Activated CD8-positive, alpha-beta memory T cell treated with anti-CD3 and anti-CD28 coated beads, Interleukin-2, amount 50 U/mL, for 4 hours (primary cell): ENCODE data around the gene SMOC2.

ENCODE experiments used
- DNase-seq: peaks from one replicate; pipeline ENCODE4 v3.0.0-alpha.2; 2020

The SMOC2 gene

DNA sequence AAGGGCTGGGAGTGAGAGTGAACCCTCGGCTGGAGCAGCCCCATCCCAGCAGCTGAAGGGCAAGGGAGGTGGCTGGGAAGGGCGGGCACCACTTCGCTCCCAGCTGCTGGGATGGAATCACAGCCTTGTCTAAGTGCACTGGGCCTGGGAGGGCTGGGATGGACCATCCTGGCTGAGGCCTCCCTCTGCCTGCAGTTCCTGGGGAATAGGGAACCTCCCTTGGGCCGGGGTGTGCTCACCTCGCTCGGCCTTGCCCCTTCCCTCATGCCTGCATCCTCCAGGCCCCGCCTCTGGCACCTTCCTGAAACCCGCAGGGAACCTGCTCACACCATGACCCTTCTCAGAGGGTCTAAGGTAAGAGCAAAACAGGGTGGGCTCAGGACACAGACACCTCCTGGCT, 53.7 kb downstream of the SMOC2 start:
- no peak for DNase-seq

DNA sequence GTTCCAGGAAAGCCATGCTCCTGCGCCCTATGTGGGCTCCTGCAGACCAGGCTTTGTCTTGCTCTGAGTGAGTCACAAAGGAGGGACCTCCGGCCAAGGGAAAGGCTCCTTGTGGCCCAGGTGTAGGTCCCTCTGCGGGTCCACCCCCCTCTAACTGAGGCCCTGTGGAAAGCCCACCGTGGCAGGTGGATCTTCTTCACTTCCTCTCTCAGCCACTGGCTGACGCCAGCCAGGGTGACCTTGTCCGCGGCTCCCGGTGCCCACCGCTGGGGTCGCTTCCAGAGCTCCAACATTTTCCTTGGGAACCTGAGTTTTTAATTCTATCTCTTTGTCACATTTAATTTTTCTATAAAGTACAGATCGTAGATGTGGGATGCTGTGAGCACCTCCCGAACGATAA, 54.1 kb downstream of the SMOC2 start:
- DNase-seq, result no peak

DNA sequence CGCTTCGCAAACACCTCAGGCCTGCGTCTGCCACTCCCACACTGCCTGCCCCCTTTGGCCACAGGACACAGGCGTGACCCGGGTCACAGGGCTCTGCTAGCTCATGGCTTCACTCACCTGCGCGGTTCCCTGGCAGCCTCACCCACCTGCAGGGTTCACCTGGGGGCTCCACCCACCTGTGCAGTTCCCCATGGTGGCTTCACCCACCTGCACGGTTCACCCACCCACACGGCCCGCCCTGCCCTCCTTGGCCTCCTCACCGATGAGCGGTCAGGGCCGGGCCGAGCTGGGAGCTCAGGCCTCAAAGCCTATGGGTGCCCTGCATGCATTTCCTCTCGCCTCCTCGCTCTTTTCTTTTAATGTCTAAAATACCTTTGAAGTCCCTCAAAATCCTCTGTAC, 54.7 kb downstream of the SMOC2 start:
- no peak for DNase-seq

GRCh38 chr6:168496139-168496996, 55.4 kb downstream of the SMOC2 start:
- no peak for DNase-seq

DNA sequence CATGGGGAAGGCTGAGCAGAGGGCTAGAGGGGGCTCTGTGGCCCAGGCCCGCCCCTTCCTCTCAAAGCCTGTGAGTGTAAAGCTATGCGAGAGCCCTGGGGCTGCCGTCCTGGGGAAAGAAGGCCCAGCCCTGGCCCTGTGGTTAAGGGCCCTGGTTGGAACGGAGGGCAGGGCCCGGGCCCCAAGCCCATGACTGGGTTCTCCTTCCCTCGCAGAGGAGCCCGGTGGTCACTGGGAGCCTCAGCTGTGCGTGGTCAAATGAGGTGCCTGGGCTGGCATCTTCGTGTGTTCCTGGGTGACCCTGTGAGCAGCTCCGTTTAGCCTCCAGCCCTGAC, 56.0 kb downstream of the SMOC2 start:
- DNase-seq, result no peak

DNA sequence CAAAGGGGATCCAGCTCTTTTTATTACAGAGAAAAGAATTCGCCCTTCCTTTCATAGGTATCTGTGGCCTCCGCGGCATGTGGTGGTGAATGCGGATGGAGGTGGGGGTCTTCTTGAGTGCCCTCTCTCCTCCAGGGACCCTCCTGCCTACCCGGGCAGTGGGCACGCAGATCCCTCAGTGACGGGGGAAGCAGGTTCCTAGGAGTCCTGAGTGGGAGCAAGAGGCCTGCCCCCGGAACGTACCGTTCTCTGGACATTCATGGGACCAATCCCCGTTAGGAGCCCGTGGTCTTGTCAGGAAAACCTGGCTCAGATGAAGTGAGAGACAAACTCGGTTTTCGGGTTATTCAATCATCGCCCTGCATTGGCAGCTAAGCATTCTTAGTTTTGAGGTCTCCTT, 56.4 kb downstream of the SMOC2 start:
- no peak for DNase-seq

GRCh38 chr6:168498161-168498843, 57.3 kb downstream of the SMOC2 start:
- no peak for DNase-seq

GRCh38 chr6:168499045-168499650, 58.2 kb downstream of the SMOC2 start:
- no peak for DNase-seq

GRCh38 chr6:168500519-168500918, 59.5 kb downstream of the SMOC2 start:
- DNase-seq, result no peak

DNA sequence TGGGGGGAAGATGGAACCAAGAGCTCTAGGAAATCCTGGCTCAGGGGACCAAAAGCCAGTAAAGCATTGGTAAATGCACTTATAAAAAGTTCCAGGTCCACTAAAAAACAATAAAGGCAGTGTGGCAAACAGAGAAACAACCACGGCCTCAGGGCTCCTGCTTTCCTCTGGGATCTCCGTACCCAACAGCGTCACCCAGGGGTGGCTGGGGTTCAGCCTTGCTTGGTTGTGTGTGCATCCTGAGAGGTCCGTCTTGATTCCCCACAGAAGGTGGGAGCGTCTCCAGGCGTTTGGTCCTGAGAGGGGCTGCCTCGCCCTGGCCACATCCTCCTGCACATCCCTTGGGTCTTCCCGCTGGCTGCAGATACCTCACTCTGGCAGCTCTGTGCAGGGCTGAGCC, 60.6 kb downstream of the SMOC2 start:
- DNase-seq, result no peak

GRCh38 chr6:168504366-168504765, 63.4 kb downstream of the SMOC2 start:
- DNase-seq, result no peak

GRCh38 chr6:168506460-168506859, 65.5 kb downstream of the SMOC2 start:
- no peak for DNase-seq

DNA sequence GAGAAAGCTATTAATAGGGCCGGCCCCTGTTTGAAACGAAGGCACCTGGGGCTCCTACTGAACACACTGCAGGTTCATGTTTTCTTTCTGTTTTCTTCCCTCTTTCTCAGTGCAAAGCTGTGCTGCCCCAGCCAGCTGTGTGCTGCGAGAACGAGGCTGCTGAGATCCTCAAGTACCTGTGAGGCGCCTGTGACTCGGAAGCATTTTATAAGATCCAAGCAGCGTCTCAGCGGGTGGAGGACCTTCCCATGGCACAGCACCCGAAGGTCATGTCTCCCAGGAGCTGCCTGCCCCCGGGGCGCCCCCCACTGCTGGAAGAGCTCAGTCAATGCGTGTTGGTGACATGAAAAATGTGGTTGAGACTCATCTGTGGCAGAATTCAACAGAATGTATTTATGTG, 66.3 kb downstream of the SMOC2 start:
- no peak for DNase-seq

- no peak for DNase-seq
Observed at GRCh38 chr6:168507730-168508129, 66.7 kb downstream of the SMOC2 start.

DNA sequence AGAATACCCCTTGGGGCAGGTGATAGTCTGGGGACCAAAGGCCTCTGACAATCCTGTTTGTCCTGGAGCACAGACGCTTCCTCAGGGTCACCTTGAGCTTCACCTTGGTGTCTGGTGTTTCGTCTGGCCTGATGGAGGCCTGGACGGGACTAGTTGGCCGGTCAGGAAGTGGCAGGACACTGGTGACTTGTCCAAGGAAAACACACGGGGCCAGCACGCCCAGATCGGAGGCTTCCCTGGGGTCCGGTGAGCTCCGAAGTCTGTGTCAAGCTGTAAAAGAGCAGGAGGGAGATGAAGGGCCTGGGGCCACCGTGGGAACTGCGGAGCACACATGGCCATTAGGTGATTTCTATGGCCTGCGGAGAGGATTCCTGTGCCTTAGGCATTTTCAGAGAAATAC, 67.9 kb downstream of the SMOC2 start:
- DNase-seq, result no peak

DNA sequence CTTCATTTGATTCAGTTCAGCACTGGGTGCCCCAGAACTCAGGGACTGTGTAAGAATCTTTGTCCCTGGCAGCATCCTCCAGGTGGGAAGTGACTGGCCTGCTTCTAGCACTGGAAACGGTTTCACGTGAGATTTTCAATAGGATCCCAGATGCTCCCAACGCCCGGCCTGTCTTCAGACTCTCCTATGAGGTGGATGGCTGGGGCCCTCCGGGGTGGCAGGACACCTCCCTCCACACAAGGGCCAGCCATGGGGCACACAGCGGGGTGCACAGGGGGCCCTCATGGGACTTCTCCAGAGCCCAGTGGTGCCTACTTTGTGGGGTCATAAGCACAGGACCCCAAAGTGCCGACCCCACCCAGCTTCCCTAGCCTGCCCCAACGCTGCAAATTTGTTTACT, 72.8 kb downstream of the SMOC2 start:
- no peak for DNase-seq

- no peak for DNase-seq
Observed at GRCh38 chr6:168514216-168514615, 73.2 kb downstream of the SMOC2 start.

GRCh38 chr6:168515376-168515775, 74.4 kb downstream of the SMOC2 start:
- no peak for DNase-seq

GRCh38 chr6:168516944-168517741, 76.2 kb downstream of the SMOC2 start:
- DNase-seq, result no peak

GRCh38 chr6:168517742-168518347, 76.9 kb downstream of the SMOC2 start:
- DNase-seq, result no peak

DNA sequence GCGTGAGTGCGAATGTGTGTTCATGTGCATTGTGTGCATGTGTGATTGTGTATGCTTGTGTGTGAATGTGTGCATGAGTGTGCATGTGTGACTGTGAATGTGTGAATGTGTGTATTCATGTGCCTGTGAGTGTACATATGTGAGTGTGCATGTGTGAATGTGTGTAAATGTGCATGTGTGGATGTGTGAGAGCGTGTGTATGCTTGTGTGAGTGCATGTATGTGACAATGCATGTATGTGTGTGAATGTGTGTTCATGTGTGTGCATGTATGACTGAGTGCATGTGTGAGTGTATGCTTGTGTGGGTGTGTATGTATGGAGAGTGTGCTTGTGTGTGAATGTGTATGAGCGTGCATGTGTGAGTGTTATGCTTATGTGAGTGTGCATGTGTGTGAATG, 77.4 kb downstream of the SMOC2 start:
- no peak for DNase-seq

DNA sequence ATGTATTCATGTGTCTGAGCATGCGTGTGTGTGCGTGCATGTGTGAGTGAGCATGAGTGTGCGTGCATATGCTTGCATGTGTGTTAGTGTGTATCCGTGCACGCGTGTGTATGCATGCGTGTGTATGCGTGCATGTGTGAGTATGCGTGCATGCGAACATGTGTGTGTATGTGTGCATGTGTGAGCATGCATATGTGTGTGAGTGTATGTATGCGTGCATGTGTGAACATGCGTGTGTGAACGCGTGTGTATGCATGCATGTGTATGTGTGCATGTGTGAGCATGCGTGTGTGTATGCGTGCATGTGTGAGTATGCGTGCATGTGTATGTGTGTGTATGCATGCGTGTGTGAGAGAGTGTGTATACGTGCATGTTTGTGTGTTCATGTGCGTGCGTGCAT, 77.9 kb downstream of the SMOC2 start:
- no peak for DNase-seq

GRCh38 chr6:168520233-168520632, 79.2 kb downstream of the SMOC2 start:
- DNase-seq, result no peak
